PC-3 (cell line): ENCODE measurements around the gene SMAD7.

Experiments
- CTCF ChIP-seq: fragments of 300-600 bp; sonication (generic); conservative IDR thresholded peaks from 2 replicates; pipeline ENCODE4 v1.5.1; 2017; ENCODE audit warnings: antibody characterized with exemption, low read depth, mild to moderate bottlenecking, low read length
- EZH2 ChIP-seq: fragments of 300-600 bp; sonication (generic); IDR thresholded peaks from one replicate; pipeline ENCODE4 v1.6.1; 2017; ENCODE audit warnings: antibody characterized with exemption, mild to moderate bottlenecking, low read length; ENCODE audit not compliant: unreplicated experiment
- EZH2phosphoT487 ChIP-seq: fragments of 300-600 bp; sonication (generic); IDR thresholded peaks from 2 replicates; pipeline ENCODE4 v1.6.1; 2018; ENCODE audit warnings: mild to moderate bottlenecking, antibody characterized with exemption, low read length, borderline replicate concordance

GRCh38 chr18:48935433-48935774 lies 15.4 kb downstream of the SMAD7 start:
- TF ChIP-seq CTCF (no peak), EZH2phosphoT487 (no peak), EZH2 (no peak)
